Activated T-cell treated with anti-CD3 and anti-CD28 coated beads, Interleukin-2, amount 50 U/mL, for 72 hours (primary cell): ENCODE data around the gene FKBP8. TPM values are rescaled to one million over a fixed set of nuclear protein-coding genes. Genes with fewer than 3 reads are reported as not detected.
"Not testable (repeated sequence)": the region's sequence is repeated elsewhere in the genome, so short reads cannot be mapped to it uniquely, and the experiment has no call there.

Experiments
- ATAC-seq, 2 donors: fragments of 150-1000 bp; cut with Tn5 transposase; replicated peaks in 1 of 2; 2 replicates each; pipeline ENCODE4 v1.10.0; 2021; ENCODE audit warnings: moderate library complexity in 2 of 2, mild to moderate bottlenecking in 1 of 2
- DNase-seq, 2 donors: peaks; one replicate each; pipeline ENCODE4 v3.0.0; 2021 to 2022; ENCODE audit warnings: mixed read lengths in 1 of 2
- H3K27ac Mint-ChIP-seq: one replicate; pipeline ENCODE4 v1.8.0; 2022; ENCODE audit warnings: mild to moderate bottlenecking, moderate library complexity, mixed read lengths
- H3K27me3 Mint-ChIP-seq: one replicate; pipeline ENCODE4 v1.8.0; 2022; ENCODE audit warnings: low read depth, mixed read lengths
- H3K36me3 Mint-ChIP-seq, 2 donors: one replicate each; pipeline ENCODE4 v1.8.0; 2022; ENCODE audit warnings: mixed read lengths in 2 of 2, mild to moderate bottlenecking in 1 of 2; ENCODE audit not compliant: insufficient read depth in 2 of 2
- H3K4me1 Mint-ChIP-seq: one replicate; pipeline ENCODE4 v1.8.0; 2022; ENCODE audit warnings: low read depth, mixed read lengths
- H3K4me3 Mint-ChIP-seq, 2 donors: one replicate each; pipeline ENCODE4 v1.8.0; 2022; ENCODE audit warnings: mild to moderate bottlenecking in 2 of 2, mixed read lengths in 2 of 2, moderate library complexity in 2 of 2
- H3K9me3 Mint-ChIP-seq, 2 donors: one replicate each; pipeline ENCODE4 v1.8.0; 2022; ENCODE audit warnings: mixed read lengths in 2 of 2
- total RNA-seq, 2 donors: library from RNA; stranded (reverse); gene quantifications; one replicate each; pipeline ENCODE4 v1.2.3, GENCODE V29; 2022

The FKBP8 gene
- total RNA-seq, 2 donors from 2014 or later: 223 to 239 TPM

GRCh38 chr19:18526316-18526715, 17.1 kb downstream of the FKBP8 start:
- DNase-seq: no peak
- Mint-ChIP-seq H3K4me3 (no peak overlapping the region), H3K36me3 (peaks cover 2 to 4% of the 10 kb centered on the region in 2 donors), H3K27ac (no peak overlapping the region), H3K4me1 (peaks cover 9% of the 10 kb centered on the region), H3K9me3 (no peaks in the 10 kb centered on the region), H3K27me3 (no peaks in the 10 kb centered on the region)
- ATAC-seq: no peak

GRCh38 chr19:18523841-18524240, 19.5 kb downstream of the FKBP8 start:
- H3K4me3 Mint-ChIP-seq: peak overlapping the region; percentile 96 to 99
- ATAC-seq: no peak
- H3K36me3 Mint-ChIP-seq: peaks cover 4 to 6% of the 10 kb centered on the region in 2 donors

DNA sequence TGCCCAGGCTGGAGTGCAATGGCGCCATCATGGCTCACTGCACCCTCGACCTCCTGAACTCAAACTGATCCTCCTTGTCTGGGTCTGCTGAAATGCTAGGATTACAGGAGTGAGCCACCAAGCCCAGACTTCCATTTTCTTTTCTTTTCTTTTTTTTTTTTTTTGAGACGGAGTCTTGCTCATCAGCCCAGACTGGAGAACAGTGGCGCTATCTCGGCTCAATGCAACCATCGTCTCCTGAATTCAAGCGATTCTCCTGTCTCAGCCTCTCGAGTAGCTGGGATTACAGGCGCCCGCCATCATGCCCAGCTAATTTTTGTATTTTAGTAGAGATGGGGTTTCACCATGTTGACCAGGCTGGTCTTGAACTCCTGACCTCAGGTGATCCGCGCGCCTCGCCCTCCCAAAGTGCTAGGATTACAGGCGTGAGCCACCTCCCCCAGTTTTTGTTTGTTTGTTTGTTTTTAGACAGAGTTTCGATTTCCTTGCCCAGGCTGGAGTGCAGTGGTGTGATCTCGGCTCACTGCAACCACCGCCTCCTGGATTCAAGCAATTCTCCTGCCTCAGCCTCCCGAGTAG, 20.4 kb downstream of the FKBP8 start:
- Mint-ChIP-seq H3K27ac (peak overlapping the region; percentile 91), H3K4me3 (peak overlapping the region; percentile 96 to 99), H3K4me1 (peaks cover 24% of the 10 kb centered on the region)
- DNase-seq, H3K27me3 Mint-ChIP-seq, ATAC-seq, H3K9me3 Mint-ChIP-seq, H3K36me3 Mint-ChIP-seq: not testable (repeated sequence)

More at GRCh38 chr19:18523841-18524240, 19.5 kb downstream of the FKBP8 start:
- Mint-ChIP-seq H3K27me3 (no peaks in the 10 kb centered on the region), H3K9me3 (no peaks in the 10 kb centered on the region), H3K4me1 (peaks cover 19% of the 10 kb centered on the region), H3K27ac (no peak overlapping the region)
- DNase-seq: no peak

DNA sequence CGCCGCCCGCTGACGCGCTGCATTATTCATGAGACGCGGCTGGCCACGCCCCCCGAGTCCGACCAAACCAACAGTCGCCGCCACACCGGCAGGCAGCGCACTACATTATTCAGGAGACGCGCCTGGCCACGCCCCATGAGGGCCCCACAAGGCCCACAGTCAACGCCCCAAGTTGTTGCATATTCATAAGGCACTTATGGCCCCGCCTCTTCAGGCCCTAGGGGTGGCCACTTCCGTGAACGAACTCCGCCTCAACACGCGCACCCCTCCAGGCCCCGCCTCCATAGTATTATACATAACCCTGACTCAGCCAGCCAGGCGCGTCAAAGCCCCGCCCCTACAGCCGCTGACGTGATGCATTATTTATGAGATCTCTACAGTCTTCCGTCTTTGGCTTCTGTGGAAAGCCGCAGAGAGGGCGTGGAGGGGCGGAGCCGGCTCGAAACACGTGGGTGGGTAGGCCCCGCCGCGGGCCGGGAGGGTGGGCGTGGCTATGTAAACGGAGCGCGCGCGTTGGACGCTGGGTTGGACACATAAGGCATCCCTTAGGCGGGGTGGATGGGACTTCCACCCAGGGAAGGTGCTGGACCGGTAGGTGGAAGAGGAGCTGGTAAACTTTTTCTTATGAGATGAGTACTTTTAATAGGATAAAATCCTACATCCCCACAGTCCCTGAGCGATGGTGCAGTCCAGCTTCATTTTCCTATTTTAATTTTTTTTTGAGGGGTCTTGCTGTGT, 21.1 kb downstream of the FKBP8 start:
- H3K9me3 Mint-ChIP-seq: no peaks in the 10 kb centered on the region

GRCh38 chr19:18521692-18522123, 21.7 kb downstream of the FKBP8 start, which contains the start of gene ELL:
TSS of gene ELL (minus strand) at chr19:18522070. CDS start at chr19:18522055, 15 bp downstream.
- Mint-ChIP-seq H3K27ac (peak within 1 kb of the TSS; percentile 94), H3K36me3 (peaks cover 4 to 6% of the 10 kb centered on the region in 2 donors), H3K27me3 (no peaks in the 10 kb centered on the region), H3K4me3 (peak within 1 kb of the TSS; percentile 96 to 99), H3K4me1 (peaks cover 25% of the 10 kb centered on the region), H3K9me3 (no peaks in the 10 kb centered on the region)
- ATAC-seq: peak; percentile 12 to 18
- DNase-seq: no peak

More for the DNA sequence above, 21.1 kb downstream of the FKBP8 start:
- H3K36me3 Mint-ChIP-seq: peaks cover 4 to 6% of the 10 kb centered on the region in 2 donors
- peaks cover 25% of the 10 kb centered on the region for H3K4me1 Mint-ChIP-seq
- DNase-seq: peak; percentile 100
- peak; percentile 91 to 92 for ATAC-seq
- H3K4me3 Mint-ChIP-seq: peak overlapping the region; percentile 96 to 99
- H3K27ac Mint-ChIP-seq: peak overlapping the region; percentile 94
- H3K27me3 Mint-ChIP-seq: no peaks in the 10 kb centered on the region

DNA sequence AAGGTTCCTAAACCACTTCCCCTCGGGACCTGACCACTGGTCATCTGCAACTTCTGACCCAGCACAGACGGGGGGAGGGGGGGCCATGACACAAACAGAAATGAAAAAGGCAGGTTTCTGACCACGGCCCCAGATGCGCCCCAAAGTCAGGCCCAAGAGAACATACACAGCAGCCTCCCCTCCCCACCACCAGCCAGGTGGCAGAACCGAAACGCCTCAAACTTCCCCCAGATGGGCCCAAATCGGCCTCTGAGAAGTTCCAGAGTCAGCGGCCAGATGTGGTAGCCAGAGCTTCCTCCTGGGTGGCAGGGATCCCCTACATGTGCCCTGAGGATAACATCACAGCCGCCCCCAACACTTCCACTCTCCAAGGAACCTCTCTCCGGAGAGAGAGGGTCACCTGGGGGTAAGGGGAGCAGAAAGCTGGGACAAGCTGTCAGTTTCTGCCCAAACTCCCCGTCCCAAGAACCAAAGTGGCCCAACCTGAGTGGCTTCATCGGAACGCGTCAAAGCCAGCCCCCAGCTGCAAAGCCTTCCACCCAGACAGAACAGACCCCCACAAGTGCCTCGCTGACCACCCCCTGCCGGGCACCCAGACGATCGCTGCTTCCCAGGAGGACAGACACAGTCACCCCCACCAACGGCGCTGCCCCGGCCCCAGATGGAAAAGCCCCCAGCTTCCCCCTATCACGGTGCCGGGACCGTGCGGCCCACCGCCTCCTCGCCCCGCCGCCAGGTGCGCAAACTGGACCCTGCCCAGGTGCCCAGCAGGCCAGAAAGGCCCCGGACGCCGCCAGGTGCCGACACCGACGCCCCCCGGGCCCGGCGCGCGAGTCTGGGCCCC, 22.3 kb downstream of the FKBP8 start:
- H3K27me3 Mint-ChIP-seq: no peaks in the 10 kb centered on the region
- H3K9me3 Mint-ChIP-seq: no peaks in the 10 kb centered on the region
- DNase-seq (peak; percentile 33 to 35), ATAC-seq (no peak)
- H3K4me1 Mint-ChIP-seq: peaks cover 30% of the 10 kb centered on the region
- H3K27ac Mint-ChIP-seq: peak overlapping the region; percentile 94
- H3K36me3 Mint-ChIP-seq: peaks cover 4 to 6% of the 10 kb centered on the region in 2 donors
- peak overlapping the region; percentile 96 to 99 for H3K4me3 Mint-ChIP-seq

- ATAC-seq (no peak), DNase-seq (peak; percentile 65 to 70)
- Mint-ChIP-seq H3K36me3 (peaks cover 4 to 6% of the 10 kb centered on the region in 2 donors), H3K9me3 (no peaks in the 10 kb centered on the region), H3K4me1 (peaks cover 34% of the 10 kb centered on the region), H3K27me3 (no peaks in the 10 kb centered on the region), H3K27ac (peak overlapping the region; percentile 94), H3K4me3 (peak overlapping the region; percentile 96 to 99)
Measured at GRCh38 chr19:18519962-18520847, 23.2 kb downstream of the FKBP8 start.

GRCh38 chr19:18518639-18519038, 24.7 kb downstream of the FKBP8 start:
- no peaks in the 10 kb centered on the region for H3K9me3 Mint-ChIP-seq
- DNase-seq (no peak), ATAC-seq (no peak)
- H3K36me3 Mint-ChIP-seq: peaks cover 4 to 6% of the 10 kb centered on the region in 2 donors
- no peaks in the 10 kb centered on the region for H3K27me3 Mint-ChIP-seq
- no peak overlapping the region for H3K4me3 Mint-ChIP-seq
- no peak overlapping the region for H3K27ac Mint-ChIP-seq
- H3K4me1 Mint-ChIP-seq: peaks cover 39% of the 10 kb centered on the region

- ATAC-seq: no peak
- peak overlapping the region; percentile 46 for H3K27ac Mint-ChIP-seq
Measured at GRCh38 chr19:18517606-18518005, 25.8 kb downstream of the FKBP8 start.

GRCh38 chr19:18515959-18516358, 27.4 kb downstream of the FKBP8 start:
- Mint-ChIP-seq H3K4me1 (peaks cover 37% of the 10 kb centered on the region), H3K9me3 (no peaks in the 10 kb centered on the region), H3K27ac (no peak overlapping the region), H3K36me3 (peaks cover 0 to 2% of the 10 kb centered on the region in 2 donors), H3K4me3 (no peak overlapping the region), H3K27me3 (no peaks in the 10 kb centered on the region)
- DNase-seq (no peak), ATAC-seq (no peak)

More at GRCh38 chr19:18517606-18518005, 25.8 kb downstream of the FKBP8 start:
- Mint-ChIP-seq H3K27me3 (no peaks in the 10 kb centered on the region), H3K36me3 (peaks cover 4 to 6% of the 10 kb centered on the region in 2 donors), H3K9me3 (no peaks in the 10 kb centered on the region), H3K4me1 (peaks cover 39% of the 10 kb centered on the region), H3K4me3 (no peak overlapping the region)
- no peak for DNase-seq

DNA sequence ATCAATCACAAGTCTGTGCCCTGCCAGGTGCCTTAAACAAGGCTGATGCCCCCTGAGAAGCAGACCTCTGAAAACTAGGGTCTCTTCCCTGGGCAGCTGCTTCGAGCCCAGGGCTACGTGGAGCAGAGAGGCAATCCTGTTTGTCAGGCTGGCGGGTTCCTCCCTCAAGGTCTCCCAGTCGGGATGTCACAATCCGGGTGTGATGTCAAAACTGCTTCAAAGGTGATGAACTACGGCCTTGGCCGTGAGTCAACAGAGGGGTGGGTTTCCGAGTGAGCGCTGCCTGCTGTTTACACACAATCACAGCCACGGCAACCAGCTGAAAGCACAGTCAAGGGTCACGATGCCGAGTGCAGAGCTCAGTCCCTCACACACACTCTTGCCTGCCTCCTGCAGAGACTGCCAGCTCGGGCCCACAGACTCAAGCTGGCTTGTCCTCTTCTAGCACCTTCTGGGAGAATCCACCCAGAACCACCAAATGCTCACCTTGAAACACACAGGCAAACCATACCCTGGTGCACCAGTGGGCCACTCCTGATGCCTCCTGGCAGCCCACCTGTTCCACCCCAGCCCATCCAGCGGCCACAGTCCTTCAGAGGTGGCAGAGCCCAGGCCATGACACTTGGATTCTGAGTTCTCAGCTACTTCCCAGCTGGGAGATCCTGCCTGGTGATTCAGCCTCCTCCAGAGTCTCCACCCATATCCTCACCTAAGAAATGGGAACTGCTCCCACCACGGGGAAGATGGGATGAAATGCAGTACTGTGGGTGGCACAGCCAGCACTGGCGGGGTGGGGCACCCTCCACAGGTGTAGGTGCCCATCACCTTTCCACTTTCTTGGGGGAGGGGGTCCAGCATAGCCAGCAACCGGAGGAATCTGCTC, 28.3 kb downstream of the FKBP8 start:
- no peak for DNase-seq
- H3K27me3 Mint-ChIP-seq: no peaks in the 10 kb centered on the region
- H3K4me3 Mint-ChIP-seq: no peak overlapping the region
- peaks cover 37% of the 10 kb centered on the region for H3K4me1 Mint-ChIP-seq
- H3K36me3 Mint-ChIP-seq: no peaks in the 10 kb centered on the region
- H3K27ac Mint-ChIP-seq: no peak overlapping the region
- H3K9me3 Mint-ChIP-seq: no peaks in the 10 kb centered on the region
- ATAC-seq: peak in 1 of 2 donors; percentile 50
